WTC11 (cell line): Measurements from ENCODE around the gene CTIF. TPM values are rescaled to one million over a fixed set of nuclear protein-coding genes. Genes with fewer than 3 reads are reported as not detected.

Experiments
- ATAC-seq: fragments of 200-7000 bp; cut with Tn5 transposase; 2 replicates; pipeline ENCODE4 v1.10.0; 2021; ENCODE audit warnings: mild to moderate bottlenecking, moderate library complexity
- CTCF ChIA-PET: fragments of 300-600 bp; sonication (Branson Sonifier 250); formaldehyde crosslinking; loops from one replicate; lab custom pipeline; 2021; ENCODE audit warnings: antibody characterized with exemption; lab: Charles Lee
- POLR2A ChIA-PET: fragments of 350-600 bp; sonication (Branson Sonifier 250); formaldehyde crosslinking; loops from one replicate; lab custom pipeline; 2021; ENCODE audit warnings: antibody characterized with exemption; lab: Charles Lee
- DNase-seq: peaks from one replicate; pipeline ENCODE4 v3.0.0; 2021; ENCODE audit warnings: low spot score
- H3K27ac Mint-ChIP-seq: 2 replicates; pipeline ENCODE4 v1.8.0; 2021; ENCODE audit warnings: mixed read lengths
- H3K27me3 Mint-ChIP-seq: 2 replicates; pipeline ENCODE4 v1.8.0; 2021; ENCODE audit warnings: low read depth, mild to moderate bottlenecking, moderate library complexity, mixed read lengths
- H3K36me3 Mint-ChIP-seq: 2 replicates; pipeline ENCODE4 v1.8.0; 2021; ENCODE audit warnings: mixed read lengths
- H3K4me1 Mint-ChIP-seq: 2 replicates; pipeline ENCODE4 v1.8.0; 2022; ENCODE audit warnings: mixed read lengths
- H3K4me3 Mint-ChIP-seq: 2 replicates; pipeline ENCODE4 v1.8.0; 2021; ENCODE audit warnings: mild to moderate bottlenecking, moderate library complexity, mixed read lengths
- H3K9me3 Mint-ChIP-seq: 2 replicates; pipeline ENCODE4 v1.8.0; 2021; ENCODE audit warnings: mixed read lengths
- ATF1 ChIP-seq: sonication (generic); formaldehyde crosslinking; IDR thresholded peaks from 2 replicates; pipeline ENCODE4 v1.8.1; 2023; ENCODE audit warnings: mild to moderate bottlenecking, moderate library complexity, missing genetic modification reagents
- E2F1 ChIP-seq: sonication (generic); formaldehyde crosslinking; IDR thresholded peaks from 2 replicates; pipeline ENCODE4 v1.8.0; 2022; ENCODE audit warnings: mild to moderate bottlenecking, missing genetic modification reagents
- FOXJ3 ChIP-seq: sonication (generic); formaldehyde crosslinking; IDR thresholded peaks from 2 replicates; pipeline ENCODE4 v1.9.0; 2021; ENCODE audit warnings: missing genetic modification reagents, mild to moderate bottlenecking, borderline replicate concordance
- FOXK1 ChIP-seq: sonication (generic); formaldehyde crosslinking; IDR thresholded peaks from 2 replicates; pipeline ENCODE4 v1.8.0; 2022; ENCODE audit warnings: mild to moderate bottlenecking, moderate library complexity, missing genetic modification reagents
- HMGA2 ChIP-seq: fragments of 250-450 bp; sonication (Bioruptor Pico); IDR thresholded peaks from 2 replicates; pipeline ENCODE4 v1.4.0; 2021; ENCODE audit warnings: mild to moderate bottlenecking, moderate library complexity
- STAT6 ChIP-seq: sonication (generic); formaldehyde crosslinking; conservative IDR thresholded peaks from 2 replicates; pipeline ENCODE4 v1.8.1; 2023; ENCODE audit warnings: mild to moderate bottlenecking, low read depth, missing genetic modification reagents, moderate library complexity
- TEAD1 ChIP-seq: sonication (generic); formaldehyde crosslinking; IDR thresholded peaks from 2 replicates; pipeline ENCODE4 v1.8.0; 2022; ENCODE audit warnings: mild to moderate bottlenecking, missing genetic modification reagents
- ZNF263 ChIP-seq: sonication (generic); formaldehyde crosslinking; IDR thresholded peaks from 2 replicates; pipeline ENCODE4 v1.8.1; 2022; ENCODE audit warnings: low read depth, mild to moderate bottlenecking, moderate library complexity, missing genetic modification reagents
- ZNF317 ChIP-seq: sonication (generic); formaldehyde crosslinking; IDR thresholded peaks from 2 replicates; pipeline ENCODE4 v1.8.1; 2023; ENCODE audit warnings: low read depth, mild to moderate bottlenecking, moderate library complexity, missing genetic modification reagents, borderline replicate concordance
- ZNF423 ChIP-seq: fragments of 250-450 bp; sonication (Bioruptor Pico); IDR thresholded peaks from 2 replicates; pipeline ENCODE4 v2.1.2; 2022; ENCODE audit warnings: mild to moderate bottlenecking, moderate library complexity
- total RNA-seq: library from RNA; stranded (reverse); gene quantifications from 3 replicates; pipeline ENCODE4 v1.2.3, GENCODE V29; 2021
- TF ChIP-seq, protein P1 (sequence below): fragments of 250-450 bp; sonication (Bioruptor Pico); conservative IDR thresholded peaks from 2 replicates; pipeline ENCODE4 v1.9.0; 2021; ENCODE audit warnings: mild to moderate bottlenecking
- TF ChIP-seq, protein P2 (sequence below): sonication (generic); formaldehyde crosslinking; IDR thresholded peaks from 2 replicates; pipeline ENCODE4 v1.8.1; 2023; ENCODE audit warnings: mild to moderate bottlenecking, missing genetic modification reagents, moderate library complexity
- TF ChIP-seq, protein P3 (sequence below): sonication (generic); formaldehyde crosslinking; IDR thresholded peaks from 2 replicates; pipeline ENCODE4 v1.8.1; 2023; ENCODE audit warnings: mild to moderate bottlenecking, missing genetic modification reagents
- TF ChIP-seq, protein P4 (sequence below): sonication (generic); formaldehyde crosslinking; IDR thresholded peaks from 2 replicates; pipeline ENCODE4 v1.8.0; 2023; ENCODE audit warnings: missing genetic modification reagents, mild to moderate bottlenecking, borderline replicate concordance
- TF ChIP-seq, protein P5 (sequence below): sonication (generic); formaldehyde crosslinking; IDR thresholded peaks from 2 replicates; pipeline ENCODE4 v1.8.0; 2022; ENCODE audit warnings: missing genetic modification reagents

Gene CTIF
- total RNA-seq, 1 experiment from 2014 or later, result 28.5 TPM

GRCh38 chr18:48872234-48873145, 333.7 kb downstream of the CTIF start:
- POLR2A ChIA-PET, result no interaction called here
- TF ChIP-seq ZNF423 (CRISPR knock-in tag), result peak; percentile 47; the same call in 1 of the 2 replicates
- TF ChIP-seq, protein P1, sequence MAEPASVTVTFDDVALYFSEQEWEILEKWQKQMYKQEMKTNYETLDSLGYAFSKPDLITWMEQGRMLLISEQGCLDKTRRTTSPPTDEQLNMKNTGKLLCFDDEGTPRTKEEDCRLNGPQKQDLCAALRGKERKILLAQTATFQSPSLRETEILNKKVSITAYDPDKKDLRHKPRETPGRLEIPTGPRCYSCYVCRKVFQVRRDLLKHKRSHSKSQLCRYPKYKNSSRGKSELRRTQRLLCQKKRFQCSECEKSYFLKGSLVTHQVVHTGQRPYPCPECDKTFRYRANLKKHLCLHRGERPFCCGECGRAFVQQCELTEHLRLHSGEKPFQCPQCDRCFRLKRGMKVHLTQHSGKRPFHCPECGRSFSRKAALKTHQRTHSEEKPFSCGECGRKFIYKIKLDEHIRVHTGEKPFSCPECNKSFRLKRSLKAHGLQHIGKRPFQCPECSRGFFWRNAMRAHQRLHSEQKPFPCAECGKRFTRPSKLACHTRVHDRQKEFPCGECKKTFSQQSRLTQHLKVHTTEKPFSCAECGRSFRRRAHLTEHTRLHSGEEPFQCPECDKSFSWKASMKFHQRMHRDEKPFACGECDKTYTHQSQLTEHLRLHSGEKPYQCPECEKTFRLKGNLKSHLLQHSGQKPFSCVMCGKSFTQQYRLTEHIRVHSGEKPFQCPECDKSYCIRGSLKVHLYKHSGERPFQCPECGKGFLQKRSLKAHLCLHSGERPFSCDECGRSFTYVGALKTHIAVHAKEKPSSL (CRISPR knock-in tag), result no peak
- Mint-ChIP-seq H3K27me3 (peaks cover 5% of the 10 kb centered on the region; the same call in 1 of the 2 replicates), H3K4me1 (peaks cover 8% of the 10 kb centered on the region), H3K4me3 (no peak overlapping the region), H3K27ac (no peak overlapping the region), H3K9me3 (no peaks in the 10 kb centered on the region), H3K36me3 (no peaks in the 10 kb centered on the region)
- no peak for DNase-seq
- ATAC-seq, result no peak
- CTCF ChIA-PET, result no interaction called here

DNA sequence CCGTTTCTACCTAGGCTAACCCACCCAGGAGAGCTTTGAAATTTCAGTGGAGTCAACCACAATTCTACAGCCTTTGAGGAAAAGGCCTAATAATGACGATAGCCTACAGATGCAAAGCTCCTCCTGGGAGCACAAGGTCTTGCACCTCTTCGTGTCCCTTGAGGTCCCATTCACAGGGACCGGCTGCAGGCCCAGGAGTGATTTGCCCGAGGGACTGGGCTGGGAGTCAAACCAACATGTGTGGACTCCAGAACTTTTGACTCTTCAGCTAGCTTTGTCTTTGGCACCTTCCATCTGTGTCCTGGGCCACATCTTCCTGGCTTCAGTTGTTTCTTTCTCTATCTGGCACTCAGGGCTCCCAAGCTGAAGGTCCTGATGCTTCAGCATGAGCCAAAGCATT, 335.4 kb downstream of the CTIF start:
- Mint-ChIP-seq H3K4me1 (peaks cover 17% of the 10 kb centered on the region), H3K36me3 (no peaks in the 10 kb centered on the region), H3K4me3 (no peak overlapping the region), H3K9me3 (no peaks in the 10 kb centered on the region), H3K27ac (no peak overlapping the region), H3K27me3 (peaks cover 5% of the 10 kb centered on the region; the same call in 1 of the 2 replicates)
- ChIA-PET CTCF (interaction anchor here (0.9 kb wide), 1 partner anchor 38 kb away, joined by 3 read pairs; no protein-coding TSS in a partner anchor), POLR2A (no interaction called here)
- DNase-seq (no peak), ATAC-seq (no peak)
- no peak for TF ChIP-seq HMGA2
- TF ChIP-seq, protein P2, sequence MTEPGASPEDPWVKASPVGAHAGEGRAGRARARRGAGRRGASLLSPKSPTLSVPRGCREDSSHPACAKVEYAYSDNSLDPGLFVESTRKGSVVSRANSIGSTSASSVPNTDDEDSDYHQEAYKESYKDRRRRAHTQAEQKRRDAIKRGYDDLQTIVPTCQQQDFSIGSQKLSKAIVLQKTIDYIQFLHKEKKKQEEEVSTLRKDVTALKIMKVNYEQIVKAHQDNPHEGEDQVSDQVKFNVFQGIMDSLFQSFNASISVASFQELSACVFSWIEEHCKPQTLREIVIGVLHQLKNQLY (CRISPR knock-in tag), result no peak
- TF ChIP-seq TEAD1 (CRISPR knock-in tag), result no peak
- TF ChIP-seq, protein P3, sequence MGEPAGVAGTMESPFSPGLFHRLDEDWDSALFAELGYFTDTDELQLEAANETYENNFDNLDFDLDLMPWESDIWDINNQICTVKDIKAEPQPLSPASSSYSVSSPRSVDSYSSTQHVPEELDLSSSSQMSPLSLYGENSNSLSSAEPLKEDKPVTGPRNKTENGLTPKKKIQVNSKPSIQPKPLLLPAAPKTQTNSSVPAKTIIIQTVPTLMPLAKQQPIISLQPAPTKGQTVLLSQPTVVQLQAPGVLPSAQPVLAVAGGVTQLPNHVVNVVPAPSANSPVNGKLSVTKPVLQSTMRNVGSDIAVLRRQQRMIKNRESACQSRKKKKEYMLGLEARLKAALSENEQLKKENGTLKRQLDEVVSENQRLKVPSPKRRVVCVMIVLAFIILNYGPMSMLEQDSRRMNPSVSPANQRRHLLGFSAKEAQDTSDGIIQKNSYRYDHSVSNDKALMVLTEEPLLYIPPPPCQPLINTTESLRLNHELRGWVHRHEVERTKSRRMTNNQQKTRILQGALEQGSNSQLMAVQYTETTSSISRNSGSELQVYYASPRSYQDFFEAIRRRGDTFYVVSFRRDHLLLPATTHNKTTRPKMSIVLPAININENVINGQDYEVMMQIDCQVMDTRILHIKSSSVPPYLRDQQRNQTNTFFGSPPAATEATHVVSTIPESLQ (CRISPR knock-in tag), result no peak
- TF ChIP-seq, protein P4, sequence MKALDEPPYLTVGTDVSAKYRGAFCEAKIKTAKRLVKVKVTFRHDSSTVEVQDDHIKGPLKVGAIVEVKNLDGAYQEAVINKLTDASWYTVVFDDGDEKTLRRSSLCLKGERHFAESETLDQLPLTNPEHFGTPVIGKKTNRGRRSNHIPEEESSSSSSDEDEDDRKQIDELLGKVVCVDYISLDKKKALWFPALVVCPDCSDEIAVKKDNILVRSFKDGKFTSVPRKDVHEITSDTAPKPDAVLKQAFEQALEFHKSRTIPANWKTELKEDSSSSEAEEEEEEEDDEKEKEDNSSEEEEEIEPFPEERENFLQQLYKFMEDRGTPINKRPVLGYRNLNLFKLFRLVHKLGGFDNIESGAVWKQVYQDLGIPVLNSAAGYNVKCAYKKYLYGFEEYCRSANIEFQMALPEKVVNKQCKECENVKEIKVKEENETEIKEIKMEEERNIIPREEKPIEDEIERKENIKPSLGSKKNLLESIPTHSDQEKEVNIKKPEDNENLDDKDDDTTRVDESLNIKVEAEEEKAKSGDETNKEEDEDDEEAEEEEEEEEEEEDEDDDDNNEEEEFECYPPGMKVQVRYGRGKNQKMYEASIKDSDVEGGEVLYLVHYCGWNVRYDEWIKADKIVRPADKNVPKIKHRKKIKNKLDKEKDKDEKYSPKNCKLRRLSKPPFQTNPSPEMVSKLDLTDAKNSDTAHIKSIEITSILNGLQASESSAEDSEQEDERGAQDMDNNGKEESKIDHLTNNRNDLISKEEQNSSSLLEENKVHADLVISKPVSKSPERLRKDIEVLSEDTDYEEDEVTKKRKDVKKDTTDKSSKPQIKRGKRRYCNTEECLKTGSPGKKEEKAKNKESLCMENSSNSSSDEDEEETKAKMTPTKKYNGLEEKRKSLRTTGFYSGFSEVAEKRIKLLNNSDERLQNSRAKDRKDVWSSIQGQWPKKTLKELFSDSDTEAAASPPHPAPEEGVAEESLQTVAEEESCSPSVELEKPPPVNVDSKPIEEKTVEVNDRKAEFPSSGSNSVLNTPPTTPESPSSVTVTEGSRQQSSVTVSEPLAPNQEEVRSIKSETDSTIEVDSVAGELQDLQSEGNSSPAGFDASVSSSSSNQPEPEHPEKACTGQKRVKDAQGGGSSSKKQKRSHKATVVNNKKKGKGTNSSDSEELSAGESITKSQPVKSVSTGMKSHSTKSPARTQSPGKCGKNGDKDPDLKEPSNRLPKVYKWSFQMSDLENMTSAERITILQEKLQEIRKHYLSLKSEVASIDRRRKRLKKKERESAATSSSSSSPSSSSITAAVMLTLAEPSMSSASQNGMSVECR (CRISPR knock-in tag), result no peak
- no peak for TF ChIP-seq STAT6 (CRISPR knock-in tag)
- TF ChIP-seq ATF1 (CRISPR knock-in tag), result no peak
- no peak for TF ChIP-seq E2F1 (CRISPR knock-in tag)
- TF ChIP-seq FOXK1 (CRISPR knock-in tag), result no peak
- no peak for TF ChIP-seq ZNF263 (CRISPR knock-in tag)
- TF ChIP-seq, protein P5, sequence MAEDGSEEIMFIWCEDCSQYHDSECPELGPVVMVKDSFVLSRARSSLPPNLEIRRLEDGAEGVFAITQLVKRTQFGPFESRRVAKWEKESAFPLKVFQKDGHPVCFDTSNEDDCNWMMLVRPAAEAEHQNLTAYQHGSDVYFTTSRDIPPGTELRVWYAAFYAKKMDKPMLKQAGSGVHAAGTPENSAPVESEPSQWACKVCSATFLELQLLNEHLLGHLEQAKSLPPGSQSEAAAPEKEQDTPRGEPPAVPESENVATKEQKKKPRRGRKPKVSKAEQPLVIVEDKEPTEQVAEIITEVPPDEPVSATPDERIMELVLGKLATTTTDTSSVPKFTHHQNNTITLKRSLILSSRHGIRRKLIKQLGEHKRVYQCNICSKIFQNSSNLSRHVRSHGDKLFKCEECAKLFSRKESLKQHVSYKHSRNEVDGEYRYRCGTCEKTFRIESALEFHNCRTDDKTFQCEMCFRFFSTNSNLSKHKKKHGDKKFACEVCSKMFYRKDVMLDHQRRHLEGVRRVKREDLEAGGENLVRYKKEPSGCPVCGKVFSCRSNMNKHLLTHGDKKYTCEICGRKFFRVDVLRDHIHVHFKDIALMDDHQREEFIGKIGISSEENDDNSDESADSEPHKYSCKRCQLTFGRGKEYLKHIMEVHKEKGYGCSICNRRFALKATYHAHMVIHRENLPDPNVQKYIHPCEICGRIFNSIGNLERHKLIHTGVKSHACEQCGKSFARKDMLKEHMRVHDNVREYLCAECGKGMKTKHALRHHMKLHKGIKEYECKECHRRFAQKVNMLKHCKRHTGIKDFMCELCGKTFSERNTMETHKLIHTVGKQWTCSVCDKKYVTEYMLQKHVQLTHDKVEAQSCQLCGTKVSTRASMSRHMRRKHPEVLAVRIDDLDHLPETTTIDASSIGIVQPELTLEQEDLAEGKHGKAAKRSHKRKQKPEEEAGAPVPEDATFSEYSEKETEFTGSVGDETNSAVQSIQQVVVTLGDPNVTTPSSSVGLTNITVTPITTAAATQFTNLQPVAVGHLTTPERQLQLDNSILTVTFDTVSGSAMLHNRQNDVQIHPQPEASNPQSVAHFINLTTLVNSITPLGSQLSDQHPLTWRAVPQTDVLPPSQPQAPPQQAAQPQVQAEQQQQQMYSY, result no peak
- no peak for TF ChIP-seq FOXJ3 (CRISPR knock-in tag)
- TF ChIP-seq ZNF317 (CRISPR knock-in tag), result no peak
